Urothelium cell line (cell line): ENCODE measurements around the gene LONP1.
"Not testable (repeated sequence)": the region's sequence is repeated elsewhere in the genome, so short reads cannot be mapped to it uniquely, and the experiment has no call there.

Experiments used
- DNase-seq: peaks from one replicate; pipeline ENCODE4 v3.0.0; 2011; ENCODE audit warnings: low spot score, mixed read lengths
- FAIRE-seq: peaks from 2 replicates; lab custom pipeline; 2011; peaks lifted over from hg19 to GRCh38; lab: Jason Lieb, UNC

LONP1 gene

DNA sequence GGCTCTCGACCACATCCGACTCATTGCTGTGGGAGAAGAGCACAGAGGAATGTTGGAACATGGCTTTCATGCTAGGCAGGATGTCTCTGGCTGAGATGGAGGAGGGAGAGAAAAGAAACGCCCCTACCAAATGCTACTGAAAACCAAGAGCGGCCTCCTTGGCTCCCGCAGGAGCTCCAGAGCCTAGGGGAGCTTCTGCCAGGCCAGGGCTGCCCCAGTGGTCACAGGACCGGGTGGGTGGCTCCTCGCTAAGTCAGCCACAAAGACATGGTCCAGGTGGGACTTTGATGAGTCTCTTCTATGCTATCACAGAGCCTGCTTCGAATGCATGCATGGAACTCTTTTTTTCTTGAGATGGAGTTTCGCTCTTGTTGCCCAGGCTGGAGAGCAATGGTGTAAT is 6.7 kb downstream of the LONP1 start:
- FAIRE-seq (no peak), DNase-seq (no peak)

DNA sequence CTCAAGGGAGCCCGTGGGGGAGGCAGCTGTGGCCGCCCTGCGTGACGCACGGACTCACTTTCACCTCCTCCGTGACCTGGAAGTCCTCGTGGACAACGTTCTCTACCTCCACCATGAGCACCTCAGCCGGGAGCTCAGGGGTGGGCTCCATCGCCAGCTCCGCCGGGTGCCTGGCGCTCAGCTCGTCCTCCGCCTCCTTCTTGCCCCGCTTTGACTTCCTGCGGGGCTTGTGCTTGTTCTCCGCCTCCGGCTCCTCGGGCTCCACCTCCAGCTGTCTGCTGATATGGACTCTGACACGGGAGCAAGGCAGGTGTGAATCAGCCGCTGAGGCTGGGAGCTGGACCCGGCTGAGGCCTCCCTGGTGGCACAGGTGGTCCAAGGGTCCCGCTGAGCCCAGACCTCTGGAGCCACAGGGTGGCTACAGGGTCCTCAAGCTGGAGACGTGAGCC is 8.2 kb downstream of the LONP1 start:
- DNase-seq (no peak), FAIRE-seq (no peak)

DNA sequence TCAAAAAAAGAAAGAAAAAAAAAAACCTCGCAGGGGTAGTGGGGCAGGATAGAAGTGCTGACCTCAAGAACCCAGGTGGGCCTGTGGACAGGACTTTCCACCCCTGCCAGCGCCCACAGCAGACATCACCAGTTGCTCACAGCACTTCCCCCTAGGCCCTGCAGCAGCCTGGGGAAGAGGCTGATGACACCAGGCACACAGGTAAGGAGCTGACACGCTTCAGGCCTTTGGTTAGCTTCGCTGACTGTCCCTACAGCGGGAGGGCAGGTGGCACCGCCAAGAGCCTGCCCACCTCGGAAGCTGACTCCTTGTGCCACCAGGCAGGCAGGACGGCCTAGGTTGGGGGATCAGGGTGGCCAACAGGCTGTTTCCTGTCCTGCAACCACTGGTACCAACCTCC is 8.9 kb downstream of the LONP1 start:
- FAIRE-seq (no peak), DNase-seq (no peak)

DNA sequence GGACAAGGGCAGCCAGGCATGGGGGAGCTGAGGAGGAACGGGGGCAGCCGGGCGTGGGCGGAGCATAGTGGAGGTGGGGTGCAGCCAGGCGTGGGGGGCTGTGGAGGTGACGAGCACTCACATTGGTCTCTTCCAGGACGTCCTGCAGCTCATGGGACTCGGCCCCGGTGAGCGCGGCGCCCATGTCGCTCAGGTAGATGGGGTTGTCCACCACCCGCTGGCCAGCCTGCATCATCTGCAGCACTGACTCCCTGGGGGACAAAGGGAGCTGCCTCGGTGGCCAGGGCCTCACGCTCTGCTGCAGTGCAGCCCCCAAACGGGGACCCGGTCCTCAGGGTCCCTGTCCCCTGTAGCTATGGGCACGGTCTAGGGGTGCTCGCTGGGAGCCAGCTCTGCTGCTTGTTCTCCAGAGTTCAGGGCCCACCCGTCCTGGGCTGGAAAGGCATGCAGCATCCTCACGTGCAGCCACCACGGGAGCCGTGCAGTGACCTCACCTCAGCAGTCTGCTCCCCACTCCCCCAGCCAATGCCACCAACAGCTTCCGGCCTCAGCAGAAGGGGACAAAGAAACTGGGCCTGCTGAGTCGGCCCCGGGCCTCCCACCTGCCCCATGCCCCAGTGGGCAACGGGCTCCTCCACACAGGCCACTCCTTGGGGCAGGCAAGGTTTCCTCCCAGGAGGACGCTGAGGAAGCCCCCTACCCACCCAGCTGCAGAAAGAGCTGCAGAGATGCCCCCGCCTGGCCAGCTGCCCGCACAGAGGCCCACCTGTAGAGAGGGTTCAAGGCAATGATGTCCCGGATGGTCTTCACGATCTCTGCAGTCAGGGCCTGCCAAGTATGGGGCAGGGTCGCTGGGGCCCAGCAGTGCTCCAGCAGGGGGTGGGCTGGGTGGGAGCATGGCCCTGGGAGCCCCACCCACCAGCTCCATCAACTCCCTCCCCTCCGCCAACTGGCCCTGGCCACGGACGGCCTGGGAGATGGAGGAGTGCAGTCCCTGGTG is 12.1 kb downstream of the LONP1 start:
- FAIRE-seq (no peak), DNase-seq (no peak)

DNA sequence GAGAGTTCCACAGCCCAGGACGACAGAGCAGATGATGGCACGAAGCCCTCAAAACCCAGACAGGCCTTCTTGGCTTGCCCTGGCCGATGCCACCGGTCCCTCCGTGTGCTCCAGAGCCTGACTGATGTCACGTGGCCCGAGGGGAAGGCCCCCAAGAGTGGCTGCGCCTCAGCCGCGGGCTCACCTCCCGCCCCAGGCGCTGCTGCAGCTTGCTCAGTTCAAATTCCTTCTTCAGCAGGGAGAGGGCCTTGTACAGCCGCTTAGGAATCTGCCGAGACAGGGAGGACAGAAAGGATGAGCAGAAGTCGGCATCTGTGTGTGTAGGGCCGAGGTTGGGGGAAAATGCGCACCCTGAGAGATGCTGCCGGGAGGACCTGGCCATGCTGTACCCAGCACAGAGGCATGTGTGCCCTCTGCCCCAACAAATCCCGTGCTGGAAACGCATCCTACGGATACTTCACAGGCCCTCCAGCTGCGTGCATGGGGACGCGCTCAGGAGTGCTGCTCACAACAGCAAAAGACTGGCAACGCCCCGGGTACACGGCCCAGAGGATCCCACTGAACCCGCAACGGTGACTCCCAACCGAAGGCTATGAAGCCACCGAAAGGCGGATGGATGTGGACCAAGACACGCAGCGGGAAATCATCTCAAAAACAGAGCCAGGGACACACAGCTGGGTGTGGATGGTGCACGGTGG is 12.9 kb downstream of the LONP1 start:
- no peak for FAIRE-seq
- DNase-seq, result no peak

DNA sequence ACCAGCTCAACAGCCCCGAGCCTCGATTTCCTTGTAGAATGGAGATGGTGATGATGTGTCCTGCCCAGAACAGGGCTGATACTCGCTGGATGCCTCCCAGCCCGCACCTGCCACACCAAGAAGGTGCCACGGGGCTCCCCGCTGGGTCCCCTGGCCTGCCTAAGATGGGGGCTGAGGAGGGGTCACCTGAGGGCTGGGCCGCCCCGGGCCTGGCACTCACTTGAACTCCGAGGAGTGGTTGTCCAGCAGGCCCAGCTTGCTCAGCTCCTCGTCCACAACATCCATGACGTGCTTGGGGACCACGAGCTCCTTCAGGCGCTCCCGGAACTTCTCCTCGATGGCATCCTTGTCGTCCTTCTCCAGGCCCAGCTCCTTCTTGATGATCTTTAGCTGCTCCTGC is 14.4 kb downstream of the LONP1 start:
- FAIRE-seq, result no peak
- no peak for DNase-seq

DNA sequence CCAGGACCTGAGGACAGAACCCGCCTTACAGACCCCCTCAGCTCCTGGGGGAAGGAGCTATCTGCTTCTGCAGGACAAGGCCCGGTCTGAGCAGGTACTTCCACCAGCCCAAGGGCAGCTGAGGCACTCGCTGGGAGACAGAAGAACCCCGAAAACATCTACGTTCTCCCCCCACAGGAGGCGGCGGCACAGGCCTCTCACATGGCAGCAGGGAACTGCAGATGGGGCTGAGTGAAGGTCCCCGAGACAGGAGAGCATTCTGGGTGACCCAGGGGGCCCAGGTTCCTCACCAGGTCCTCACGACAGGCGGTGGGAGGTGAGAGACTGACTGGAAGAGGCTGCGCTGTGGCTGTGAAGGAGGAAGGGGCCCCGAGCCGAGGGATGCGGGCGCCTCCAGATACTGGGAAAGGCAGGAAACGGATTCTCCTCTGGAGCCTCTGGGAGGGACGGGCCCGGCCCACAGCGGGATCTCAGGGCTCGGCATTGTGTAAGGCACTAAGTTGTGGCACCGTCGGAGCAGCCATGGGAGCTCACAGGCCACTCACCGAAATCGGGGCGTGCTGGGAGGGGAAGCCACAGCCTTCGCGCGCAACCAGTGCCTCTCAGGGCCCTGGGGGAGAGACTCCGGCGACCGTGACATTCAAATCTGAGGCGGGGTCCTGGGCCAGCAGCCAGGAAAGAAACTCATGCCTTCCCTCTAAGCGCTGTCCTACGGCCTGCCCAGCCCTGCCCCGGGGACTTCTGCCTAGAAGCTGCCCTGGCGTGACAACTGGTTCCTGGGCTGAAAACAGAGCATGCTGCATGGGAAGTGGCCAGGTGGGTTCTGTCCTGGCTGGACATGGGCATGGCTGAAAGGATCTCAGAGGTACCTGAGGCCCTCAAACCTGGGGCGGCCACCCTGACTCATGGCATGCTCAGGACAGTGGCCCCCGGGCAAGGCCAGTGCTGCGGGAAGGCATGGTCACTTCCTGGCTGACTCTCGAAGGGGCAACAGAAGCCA is 15.8 kb downstream of the LONP1 start:
- DNase-seq (no peak), FAIRE-seq (no peak)

DNA sequence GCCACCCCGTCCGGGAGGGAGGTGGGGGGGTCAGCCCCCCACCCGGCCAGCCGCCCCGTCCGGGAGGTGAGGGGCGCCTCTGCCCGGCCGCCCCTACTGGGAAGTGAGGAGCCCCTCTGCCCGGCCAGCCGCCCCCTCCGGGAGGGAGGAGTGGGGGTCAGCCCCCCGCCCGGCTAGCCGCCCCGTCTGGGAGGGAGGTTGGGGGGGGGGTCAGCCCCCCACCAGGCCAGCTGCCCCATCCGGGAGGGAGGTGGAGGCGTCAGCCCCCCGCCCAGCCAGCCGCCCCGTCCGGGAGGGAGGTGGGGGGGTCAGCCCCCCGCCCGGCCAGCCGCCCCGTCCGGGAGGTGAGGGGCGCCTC is 17.9 kb downstream of the LONP1 start:
- not testable (repeated sequence) for DNase-seq, FAIRE-seq

DNA sequence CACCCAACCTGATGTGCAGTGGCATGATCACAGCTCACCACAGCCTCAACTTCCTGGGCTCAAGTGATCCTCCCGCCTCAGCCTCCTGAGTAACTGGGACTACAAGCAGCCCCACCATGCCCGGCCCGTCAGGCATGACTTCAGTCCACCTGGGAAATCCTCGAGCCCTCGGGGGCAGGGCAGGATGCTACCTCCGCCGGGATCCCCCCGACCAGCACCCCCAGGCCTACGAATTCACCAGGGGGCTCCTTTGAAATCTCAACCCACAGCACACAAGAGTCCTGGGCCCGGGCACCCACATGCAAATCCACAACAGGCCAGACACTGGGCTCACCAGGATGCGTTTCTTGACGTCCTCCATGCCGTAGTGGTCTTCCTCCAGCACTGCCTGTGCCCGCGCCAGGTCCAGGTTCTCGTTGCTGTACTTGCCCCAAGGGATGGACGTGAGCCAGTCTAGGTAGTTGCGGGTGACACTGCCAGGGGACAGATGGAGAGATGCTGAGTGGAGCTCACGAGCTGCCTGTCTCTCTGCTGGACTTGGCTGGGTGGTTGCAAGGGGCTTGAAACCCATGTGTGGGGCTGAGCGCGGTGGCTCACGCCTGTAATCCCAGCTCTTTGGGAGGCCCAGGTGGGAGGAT is 19.4 kb downstream of the LONP1 start:
- FAIRE-seq (no peak), DNase-seq (no peak)

DNA sequence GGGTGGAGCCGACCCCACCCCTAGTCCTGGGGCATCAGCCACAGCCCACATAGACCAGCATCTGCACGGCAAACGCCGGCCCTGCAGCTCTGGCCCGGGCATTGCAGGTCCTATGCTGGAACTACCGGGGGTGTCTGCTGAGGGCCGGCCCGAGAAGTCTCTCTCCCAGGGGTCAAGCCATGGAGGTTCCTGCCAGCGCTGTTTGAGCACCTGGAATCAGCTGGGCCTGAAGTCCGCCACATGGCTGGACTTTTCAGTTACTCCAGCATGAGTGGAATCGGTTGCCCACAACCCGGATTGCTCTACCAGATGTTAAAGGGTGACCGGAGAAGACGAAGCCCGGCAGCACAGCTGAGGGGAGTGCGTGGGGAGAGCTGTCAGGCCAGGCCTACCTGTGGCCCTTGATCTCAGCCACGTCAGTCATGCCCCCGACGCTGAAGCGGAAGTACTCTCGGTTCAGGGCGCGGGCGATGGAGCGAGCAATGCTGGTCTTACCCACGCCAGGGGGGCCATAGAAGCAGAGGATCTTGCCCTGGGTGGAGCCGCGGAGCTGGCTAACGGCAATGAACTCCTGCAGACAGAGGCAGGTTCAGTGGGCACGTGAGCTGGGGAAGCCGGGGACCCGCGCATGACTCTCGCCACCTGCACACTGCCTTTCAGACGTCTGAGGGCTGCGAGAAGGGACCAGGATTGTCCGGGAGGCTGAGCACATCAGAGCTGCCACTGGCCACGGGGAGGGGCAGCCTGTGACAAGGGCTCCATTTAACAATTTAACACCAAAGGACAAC is 21.1 kb downstream of the LONP1 start:
- DNase-seq (no peak), FAIRE-seq (no peak)

DNA sequence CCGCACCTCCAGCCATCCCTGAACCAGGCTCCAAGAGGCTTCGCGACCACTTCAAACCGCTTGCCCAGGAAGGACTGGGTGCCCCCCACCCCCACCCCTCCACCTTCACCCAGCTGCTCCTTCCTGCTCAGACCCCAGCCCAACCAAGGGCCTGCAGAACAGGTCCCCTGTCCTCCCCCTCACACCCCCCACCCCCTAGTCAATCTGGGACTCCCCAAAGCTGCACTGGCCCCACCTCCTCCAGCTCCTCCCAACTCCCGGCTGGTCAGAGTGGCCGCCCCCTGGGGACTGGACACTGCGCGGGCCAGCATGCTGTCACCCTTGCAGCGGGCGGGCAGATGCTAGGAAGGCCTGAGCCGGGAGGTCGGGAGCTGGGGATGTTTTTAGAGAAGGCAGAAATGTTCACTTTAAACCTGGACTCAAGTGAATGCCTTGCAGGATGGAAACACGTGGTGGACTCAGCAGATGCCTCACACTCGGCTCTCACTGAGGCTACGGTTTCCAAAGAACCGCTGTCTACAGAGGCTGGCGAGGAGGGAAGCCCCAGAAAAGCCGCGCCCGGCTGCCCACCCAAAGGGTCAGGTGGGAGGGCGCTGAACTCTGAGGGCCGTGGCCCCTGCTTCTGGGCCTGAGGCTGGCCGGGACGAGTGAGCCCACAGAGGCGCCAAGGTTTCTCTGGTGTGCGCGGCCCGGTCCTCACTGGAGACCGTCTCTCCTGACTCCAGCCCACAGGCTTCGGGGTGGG is 21.9 kb downstream of the LONP1 start:
- FAIRE-seq (no peak), DNase-seq (no peak)

DNA sequence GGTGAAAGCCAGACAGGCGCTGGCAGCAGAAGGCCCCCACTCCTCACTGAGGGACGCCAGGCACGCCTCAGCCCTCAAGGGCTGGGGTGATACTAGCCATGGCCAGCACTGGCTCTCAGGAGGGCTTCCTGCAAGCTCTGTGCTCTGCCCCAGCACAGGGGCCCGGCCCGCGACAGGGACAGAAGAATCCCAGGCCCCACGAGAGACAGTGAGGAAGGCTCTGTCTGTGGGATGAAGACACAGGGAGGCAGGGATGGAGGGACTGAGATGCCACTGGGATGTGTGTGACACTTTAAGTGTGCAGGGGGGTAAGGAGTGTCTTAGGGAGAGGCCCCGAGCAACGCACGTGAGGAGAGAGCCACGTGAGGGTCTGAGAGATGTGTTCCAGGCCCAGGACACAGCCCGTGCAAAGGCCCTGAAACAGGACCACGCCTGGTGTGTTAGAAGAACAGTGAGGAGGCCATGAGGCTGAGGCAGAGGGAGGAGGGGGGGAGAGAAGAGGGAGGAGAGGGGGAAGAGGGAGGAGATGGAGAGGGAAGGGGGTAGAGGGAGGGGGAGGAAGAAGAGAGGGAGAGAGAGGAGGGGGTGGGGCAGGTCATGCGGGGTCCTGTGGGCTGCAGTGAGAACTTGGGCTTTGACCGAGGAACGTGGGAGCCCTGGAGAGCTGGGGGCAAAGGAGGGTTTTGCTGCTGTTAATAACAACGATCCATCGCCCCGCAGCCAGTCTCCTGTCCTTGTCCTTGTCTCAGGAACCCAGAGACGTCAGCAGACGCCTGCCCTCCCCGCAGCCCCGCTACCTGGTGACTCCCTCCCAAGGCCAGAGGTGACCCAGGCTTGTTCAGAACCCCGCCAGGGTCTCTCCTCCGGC is 22.7 kb downstream of the LONP1 start:
- FAIRE-seq (no peak), DNase-seq (no peak)

DNA sequence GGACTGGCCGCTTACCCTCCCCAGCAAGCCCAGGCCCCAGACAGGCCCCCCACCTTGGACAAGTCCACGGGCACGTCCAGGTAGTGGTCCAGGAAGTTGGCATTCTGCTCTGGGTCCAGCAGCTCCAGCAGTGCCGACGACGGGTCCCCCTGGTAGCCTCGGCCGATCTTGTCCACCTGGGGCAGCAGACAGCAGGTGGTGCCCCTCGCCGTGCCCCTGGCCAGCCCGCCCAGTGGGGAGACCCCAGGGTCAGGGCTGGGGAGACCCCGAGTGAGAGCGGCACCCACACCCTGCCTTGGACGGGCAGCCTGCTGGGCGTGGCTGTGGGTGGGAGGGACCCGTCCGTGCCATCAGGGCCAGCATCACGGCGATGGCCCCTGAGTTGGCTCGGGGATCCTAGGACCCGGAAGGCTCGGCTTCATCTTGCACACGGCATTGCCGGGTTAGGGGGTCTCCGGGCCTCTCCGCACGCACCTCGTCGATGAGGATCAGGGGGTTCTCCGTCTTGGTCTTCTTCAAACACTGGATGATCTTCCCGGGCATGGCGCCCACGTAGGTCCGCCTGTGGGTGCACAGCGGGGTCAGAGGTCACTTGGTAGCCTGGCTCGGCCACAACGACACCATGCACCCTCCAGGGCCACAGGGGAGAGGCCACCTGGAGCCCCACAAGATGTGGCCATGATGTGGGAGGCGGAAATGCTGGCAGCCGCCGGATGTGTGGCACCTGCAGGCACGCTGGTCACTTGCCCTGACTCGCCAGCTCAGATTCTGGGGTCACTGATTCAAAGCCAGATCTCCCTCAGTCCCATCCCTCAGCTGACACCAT is 23.5 kb downstream of the LONP1 start:
- DNase-seq, result no peak
- FAIRE-seq, result no peak

DNA sequence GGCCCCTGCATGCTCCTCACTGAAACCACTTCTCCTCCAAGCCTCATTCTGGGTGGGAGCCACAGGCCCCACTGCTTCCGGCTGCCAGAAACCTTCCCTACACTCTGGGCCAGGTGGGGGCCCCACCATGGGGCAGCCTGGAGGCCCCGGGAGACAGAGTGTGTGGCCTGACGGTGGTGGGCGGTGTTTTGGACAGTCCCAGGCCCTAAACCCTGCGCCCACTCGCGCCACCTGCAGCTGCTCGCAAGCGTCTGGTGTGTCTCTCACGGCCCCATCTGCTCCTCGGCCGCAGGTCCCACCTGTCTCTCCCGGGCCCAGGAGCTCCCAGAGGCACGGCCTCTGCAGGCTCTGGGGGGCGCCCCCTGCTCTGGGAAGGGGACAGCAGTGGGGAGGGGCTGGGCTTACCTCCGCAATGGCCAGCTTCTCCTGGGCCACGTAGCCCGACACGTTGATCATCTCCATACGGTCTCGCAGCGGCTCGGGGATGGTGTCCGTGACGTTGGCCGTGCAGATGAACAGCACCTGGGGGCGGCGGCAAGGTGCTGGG is 24.2 kb downstream of the LONP1 start:
- FAIRE-seq (no peak), DNase-seq (no peak)

DNA sequence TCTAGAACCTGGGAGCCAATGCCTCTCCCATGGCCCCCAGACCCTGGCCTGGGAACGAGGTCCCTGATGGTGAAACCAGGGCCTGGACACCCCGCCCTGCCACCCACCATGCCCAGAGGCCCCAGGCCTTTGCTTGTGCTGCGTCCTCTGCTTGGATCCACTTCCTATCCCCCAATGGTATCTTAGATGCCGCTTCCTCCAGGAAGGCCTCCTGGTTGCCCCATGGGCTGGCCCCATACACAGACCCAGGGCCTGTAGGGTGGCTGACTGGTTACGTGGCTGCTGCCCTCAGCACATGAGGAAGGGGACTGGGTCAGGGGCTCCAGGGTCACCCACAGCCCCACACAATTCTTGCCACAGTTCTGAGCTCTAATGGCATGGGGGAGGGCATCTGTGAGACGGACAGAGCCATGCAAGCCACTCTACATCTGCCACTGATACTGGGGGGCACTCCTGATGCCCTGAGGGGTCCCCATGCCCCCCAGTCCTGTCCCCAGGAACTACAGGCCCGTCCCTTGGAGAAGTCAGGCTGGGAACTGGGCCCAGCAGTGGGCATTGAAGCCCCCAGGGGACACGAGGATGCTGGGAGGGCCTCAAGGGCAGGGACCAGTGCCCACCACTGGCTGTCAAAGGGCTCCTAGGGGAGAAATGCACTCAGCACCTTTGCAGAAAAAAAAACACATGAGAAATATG is 24.8 kb downstream of the LONP1 start:
- FAIRE-seq, result no peak

More for the DNA sequence above, 24.8 kb downstream of the LONP1 start:
- DNase-seq, result no peak
